Measurements from ENCODE around the gene DLK1.
A peak's percentile ranks its signal among the peaks of the same experiment; 100 is the strongest.

Gene DLK1

DNA sequence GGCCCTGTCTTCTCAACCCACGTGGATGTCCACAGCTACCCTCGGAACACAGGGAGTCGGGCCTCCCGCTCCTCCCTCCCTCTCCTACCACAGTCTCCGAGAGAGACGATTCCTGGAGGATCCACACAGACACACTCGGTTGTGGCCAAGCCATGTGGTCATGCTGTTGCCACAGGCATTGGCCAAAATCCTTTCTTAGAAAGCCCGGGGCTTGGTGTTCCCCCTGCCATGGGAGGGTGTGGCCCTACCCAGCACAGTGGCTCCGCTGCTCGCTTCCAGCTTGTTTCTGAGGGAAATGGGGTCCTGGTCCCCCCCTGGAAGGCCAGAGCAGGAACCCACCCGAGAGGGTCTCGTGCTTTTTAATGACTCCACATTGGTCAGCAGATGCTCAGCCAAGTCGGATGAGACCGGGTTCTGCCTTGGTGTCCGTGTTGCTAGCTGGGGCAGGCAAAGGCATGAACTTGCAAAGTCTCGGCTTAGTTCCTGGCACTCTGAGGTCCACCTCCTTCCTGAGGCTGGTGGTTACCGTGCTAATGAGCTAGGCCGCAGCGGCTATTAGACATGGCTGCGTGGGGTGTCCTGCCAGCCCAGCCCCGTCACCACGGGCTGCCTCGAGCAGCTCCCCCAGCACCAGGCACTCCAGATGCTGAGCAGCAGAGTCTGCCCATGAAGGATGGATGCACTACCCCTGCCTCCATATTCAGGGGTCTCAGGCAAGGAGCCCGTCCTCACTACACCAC is 52.4 kb downstream of the DLK1 start:
- DNase-seq = peak; percentile 36

DNA sequence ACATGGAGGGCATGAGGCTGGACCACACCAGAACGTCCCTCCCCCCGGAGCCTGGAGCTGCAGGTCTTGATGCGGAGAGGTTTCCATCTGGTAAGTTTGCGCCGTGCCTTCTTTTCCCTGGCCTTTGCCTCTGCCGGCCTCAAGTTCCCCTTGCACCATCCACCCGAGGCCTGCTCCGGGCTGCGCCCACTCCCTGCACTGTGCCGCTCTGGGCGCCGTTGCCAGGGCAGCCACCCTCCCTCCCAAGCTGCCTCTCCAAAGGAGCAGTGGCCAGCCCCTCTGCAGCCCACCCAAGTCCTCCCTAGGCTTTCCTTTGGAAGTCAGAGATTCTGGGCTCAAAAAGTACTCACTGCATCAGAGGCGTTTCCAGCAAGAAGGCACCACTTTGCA is 53.0 kb downstream of the DLK1 start:
- DNase-seq = peak; percentile 15

DNA sequence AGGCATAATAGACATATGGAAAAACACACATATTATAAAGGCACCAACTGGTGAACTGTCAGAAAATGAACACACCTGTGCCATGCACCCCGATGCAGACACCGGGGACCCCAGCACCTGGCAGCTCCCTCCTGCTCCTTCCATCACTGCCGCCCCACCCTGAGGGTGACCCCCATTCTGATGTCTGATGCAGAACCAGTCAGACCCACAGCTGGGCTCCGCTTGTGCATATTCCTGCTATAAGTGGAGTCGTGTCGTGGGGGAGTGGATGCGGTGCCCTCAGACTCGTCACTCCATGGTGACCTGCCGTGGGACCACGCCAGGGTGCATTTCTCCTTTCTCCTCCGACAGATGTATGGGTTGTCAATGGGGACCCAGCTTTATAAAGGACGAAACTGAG is 53.6 kb downstream of the DLK1 start:
- DNase-seq = peak; percentile 15

DNA sequence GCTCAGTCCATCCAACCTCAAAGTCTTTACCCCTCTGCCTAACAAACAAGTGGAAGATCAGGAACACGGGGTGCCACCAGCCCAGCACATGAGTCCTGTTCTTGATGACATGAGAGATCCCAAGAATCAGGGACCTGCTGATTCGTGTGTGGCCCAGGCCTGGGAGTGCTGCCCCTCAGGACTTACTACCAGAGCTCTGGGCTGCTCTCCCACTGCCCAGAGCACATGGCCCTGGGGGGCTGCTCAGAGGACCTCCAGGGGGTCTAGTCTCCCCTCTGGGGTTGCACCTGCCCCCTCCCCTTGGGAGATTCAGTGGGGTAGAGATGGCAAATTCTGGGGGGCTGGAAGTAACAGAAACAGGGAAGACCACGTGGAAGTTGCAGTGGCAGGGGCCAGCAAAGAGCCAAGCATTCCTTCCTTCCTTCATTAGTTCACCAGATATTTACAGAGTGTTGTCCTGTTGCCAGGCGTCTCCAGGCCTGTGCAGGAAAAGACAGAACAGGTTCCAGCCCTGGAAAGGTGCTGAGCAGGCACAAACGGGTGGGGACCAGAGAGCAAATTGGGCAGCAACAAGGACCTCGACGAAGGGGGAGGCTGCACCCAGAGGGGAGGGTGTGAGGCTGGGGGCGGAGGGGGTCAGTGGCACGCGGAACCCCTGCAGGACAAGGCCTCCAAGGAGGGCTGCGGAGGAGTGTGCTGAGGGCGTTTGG is 54.1 kb downstream of the DLK1 start:
- DNase-seq = peak; percentile 43

DNA sequence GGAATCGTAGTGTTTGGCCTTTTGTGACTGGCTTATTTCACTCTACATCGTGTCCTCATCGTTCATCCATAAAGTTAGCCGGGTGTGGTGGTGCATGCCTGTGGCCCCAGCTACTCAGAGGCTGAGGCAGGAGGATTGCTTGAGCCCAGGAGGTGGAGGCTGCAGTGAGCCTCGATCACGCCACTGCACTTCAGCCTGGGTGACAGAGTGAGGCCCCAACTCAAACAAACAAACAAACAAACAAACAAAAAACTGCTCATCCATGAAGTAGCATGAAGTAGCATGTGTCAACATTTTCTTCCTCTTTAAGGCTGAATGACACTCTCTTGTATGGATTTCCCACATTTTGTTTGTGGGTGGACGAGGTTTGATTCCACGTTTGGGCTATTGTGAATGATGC is 55.3 kb downstream of the DLK1 start:
- no peak for DNase-seq

DNA sequence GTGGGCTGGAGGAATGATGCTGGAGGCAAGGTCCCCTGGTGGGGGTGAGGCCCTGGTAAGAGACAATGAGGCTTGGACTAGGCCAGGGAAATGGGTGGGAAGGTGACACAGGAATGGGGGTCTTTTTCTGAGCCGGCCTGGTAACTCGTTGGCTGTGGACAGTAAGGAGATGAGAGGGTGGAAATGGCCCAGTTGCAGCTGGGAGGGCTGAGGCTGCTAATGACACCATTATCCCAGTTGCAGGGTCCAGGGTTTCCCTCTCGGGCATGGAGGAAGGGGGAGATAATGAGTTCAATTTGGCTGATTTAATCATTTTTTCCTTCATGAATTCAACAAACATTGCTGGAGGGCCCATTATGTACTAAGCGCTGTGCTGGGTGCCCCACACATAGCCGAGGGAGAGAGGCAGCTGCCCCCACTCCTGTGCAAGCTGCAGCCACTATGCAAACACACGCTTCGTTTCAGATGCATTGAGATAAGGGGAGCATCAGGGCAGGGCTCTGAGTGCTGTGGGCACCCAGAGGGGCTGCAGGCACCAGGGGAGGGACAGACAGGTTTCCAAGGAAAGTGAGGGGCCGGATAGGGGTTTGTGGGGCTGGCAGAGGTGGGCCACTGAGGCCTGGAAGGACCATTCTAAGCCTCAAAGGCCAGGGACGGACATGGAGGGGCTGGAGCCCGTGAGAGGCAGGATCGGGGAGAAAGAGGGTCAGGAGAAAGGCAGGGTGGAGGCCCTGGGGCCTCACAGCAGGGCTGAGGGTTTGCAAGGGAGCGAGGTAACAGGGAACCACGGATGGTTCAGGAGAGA is 56.0 kb downstream of the DLK1 start:
- DNase-seq = no peak

GRCh38 chr14:100783630-100784370 is 57.1 kb downstream of the DLK1 start:
- peak; percentile 18 for DNase-seq

- peak; percentile 15 for DNase-seq
These were observed 58.0 kb downstream of the DLK1 start for GRCh38 chr14:100784523-100785337.

DNA sequence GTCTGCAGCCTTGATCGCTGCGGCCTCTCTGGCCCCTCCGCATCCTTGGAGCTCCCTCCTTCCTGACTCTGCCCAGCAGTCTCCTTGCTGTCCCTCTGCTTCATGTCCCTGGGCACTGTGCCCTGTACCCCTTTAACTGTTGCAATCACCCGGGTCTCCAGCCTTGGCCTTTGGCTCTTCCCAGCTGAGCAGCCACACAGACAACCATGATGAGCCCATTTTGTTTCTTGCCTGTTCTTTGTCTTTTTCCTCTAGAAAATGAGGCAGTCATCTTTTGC is 58.6 kb downstream of the DLK1 start:
- DNase-seq = no peak

DNA sequence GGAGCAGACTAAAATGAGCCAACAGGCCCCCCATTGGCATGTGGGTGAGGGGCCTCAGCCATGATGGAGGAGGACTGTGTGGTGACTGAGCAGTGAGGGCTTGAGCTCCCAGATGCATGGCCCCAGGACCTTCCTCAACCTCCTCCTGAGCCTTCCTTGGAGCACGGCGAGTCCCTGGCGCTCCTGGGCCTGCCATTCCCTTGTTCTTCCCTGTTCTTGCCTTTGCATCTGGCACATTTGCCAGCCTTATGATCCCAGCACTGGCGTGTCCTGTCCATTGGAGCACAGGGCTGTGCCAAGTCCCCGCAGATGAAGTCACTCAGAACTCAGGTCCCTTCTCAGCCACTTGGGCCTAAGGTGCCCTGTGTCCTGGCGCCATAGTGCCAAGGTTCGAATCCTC is 58.9 kb downstream of the DLK1 start:
- peak; percentile 13 for DNase-seq

GRCh38 chr14:100786131-100786530 is 59.4 kb downstream of the DLK1 start:
- DNase-seq = peak; percentile 57

- peak; percentile 13 for DNase-seq
These were observed 60.0 kb downstream of the DLK1 start for GRCh38 chr14:100786576-100787219.

- DNase-seq = no peak
These were observed 61.0 kb downstream of the DLK1 start for GRCh38 chr14:100787659-100788058.
